Measurements from ENCODE around the gene CDK17. TPM values are rescaled to one million over a fixed set of nuclear protein-coding genes. Genes with fewer than 3 reads are reported as not detected.
"Not testable (repeated sequence)": the region's sequence is repeated elsewhere in the genome, so short reads cannot be mapped to it uniquely, and the experiment has no call there.

The CDK17 gene
- total RNA-seq, 3 donors from 2014 or later = 47.7 to 113 (median 81.0) TPM

DNA sequence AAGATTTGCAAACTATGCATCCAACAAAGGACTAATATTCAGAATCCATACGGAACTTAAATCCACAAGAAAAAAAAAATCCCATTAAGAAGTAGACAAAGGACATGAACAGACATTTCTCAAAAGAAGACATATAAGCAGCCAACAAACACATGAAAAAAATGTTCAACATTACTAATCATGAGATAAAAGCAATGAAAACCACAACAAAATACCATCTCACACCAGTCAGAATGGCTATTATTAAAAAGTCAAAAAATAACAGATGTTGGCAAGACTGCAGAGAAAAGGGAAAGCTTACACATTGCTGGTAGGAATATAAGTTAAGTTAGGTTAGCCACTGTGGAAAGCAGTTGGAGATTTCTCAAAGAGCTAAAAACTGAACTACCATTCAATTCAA is 16.2 kb downstream of the CDK17 start:
- no peaks in the 10 kb centered on the region for H3K4me1 ChIP-seq
- no peaks in the 10 kb centered on the region for H3K36me3 ChIP-seq
- no peaks in the 10 kb centered on the region for H3K27me3 ChIP-seq
- H3K4me3 ChIP-seq = no peak overlapping the region
- no peak overlapping the region for H3K27ac ChIP-seq
- no peak for DNase-seq (ENCODE audit: low spot score in 2 of 2)
- TF ChIP-seq POLR2A (IDR thresholded peaks at IDR 0.05) (no peak), CTCF (IDR thresholded peaks at IDR 0.05) (no peak), POLR2AphosphoS5 (IDR thresholded peaks at IDR 0.05) (no peak)
- H3K9me3 ChIP-seq = no peaks in the 10 kb centered on the region
- intact Hi-C loops (cut with DNase I; ENCODE audit: low total_unique reads) = no loop called here

- Histone ChIP-seq H3K27me3 (no peaks in the 10 kb centered on the region), H3K4me3 (no peak overlapping the region), H3K4me1 (no peaks in the 10 kb centered on the region), H3K27ac (no peak overlapping the region), H3K9me3 (no peaks in the 10 kb centered on the region), H3K36me3 (no peaks in the 10 kb centered on the region)
- TF ChIP-seq CTCF (IDR thresholded peaks at IDR 0.05) (no peak), POLR2A (IDR thresholded peaks at IDR 0.05) (no peak), POLR2AphosphoS5 (IDR thresholded peaks at IDR 0.05) (no peak)
- intact Hi-C loops (cut with DNase I; ENCODE audit: low total_unique reads) = no loop called here
- DNase-seq (ENCODE audit: low spot score in 2 of 2) = no peak
Measured at GRCh38 chr12:96383371-96383770, 16.9 kb downstream of the CDK17 start.

GRCh38 chr12:96379743-96380142 is 20.5 kb downstream of the CDK17 start:
- H3K9me3 ChIP-seq, H3K27me3 ChIP-seq: not testable (repeated sequence)

DNA sequence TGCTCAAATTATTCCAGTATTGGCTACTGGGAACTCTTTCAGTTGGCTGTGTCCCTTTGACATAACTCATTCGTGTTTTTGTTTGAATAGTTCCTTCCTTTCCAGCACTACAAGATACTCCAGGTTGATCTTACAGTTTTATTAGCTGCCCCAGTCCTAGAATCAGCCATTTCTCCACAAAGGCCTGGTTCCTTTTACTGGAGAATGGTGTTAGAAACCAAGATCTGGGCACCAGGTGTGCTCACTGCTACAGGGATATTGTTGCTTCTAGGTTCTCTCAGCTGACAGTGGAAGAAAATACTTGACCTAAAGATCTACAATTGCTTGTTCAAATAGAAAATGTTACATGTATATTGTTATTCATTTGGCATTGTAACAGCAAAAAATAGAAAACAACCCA is 21.9 kb downstream of the CDK17 start:
- H3K36me3 ChIP-seq = no peaks in the 10 kb centered on the region
- no peaks in the 10 kb centered on the region for H3K27me3 ChIP-seq
- DNase-seq (ENCODE audit: low spot score in 2 of 2) = no peak
- no peak for TF ChIP-seq CTCF (IDR thresholded peaks at IDR 0.05)
- no peak for TF ChIP-seq POLR2A (IDR thresholded peaks at IDR 0.05)
- no peak for TF ChIP-seq POLR2AphosphoS5 (IDR thresholded peaks at IDR 0.05)
- H3K27ac ChIP-seq = no peak overlapping the region
- no peaks in the 10 kb centered on the region for H3K4me1 ChIP-seq
- no peak overlapping the region for H3K4me3 ChIP-seq
- H3K9me3 ChIP-seq = no peaks in the 10 kb centered on the region
- intact Hi-C loops (cut with DNase I; ENCODE audit: low total_unique reads) = no loop called here

More at GRCh38 chr12:96379743-96380142, 20.5 kb downstream of the CDK17 start:
- H3K4me1 ChIP-seq; H3K4me3 ChIP-seq; intact Hi-C loops (cut with DNase I; ENCODE audit: low total_unique reads); DNase-seq (ENCODE audit: low spot score in 2 of 2); H3K27ac ChIP-seq; H3K36me3 ChIP-seq: not testable (repeated sequence)

DNA sequence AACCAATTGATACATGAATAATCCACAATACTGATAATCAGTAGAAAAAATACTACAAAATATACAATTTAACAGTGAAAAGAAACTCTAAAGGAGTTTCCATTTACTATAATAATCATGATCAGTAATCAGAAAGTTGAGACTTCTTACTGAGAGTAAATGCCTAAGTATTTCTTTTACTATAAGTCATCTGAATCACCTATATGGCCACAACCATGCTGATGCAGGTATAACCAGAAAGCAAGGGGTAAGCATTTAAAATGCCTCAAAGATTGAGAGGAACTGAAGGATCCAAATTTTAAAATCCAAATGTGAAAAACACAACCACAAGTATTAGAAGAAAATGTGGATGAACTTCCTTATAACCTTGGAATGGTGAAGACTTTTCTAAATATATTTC is 23.4 kb downstream of the CDK17 start:
- Histone ChIP-seq H3K36me3 (no peaks in the 10 kb centered on the region), H3K9me3 (no peaks in the 10 kb centered on the region), H3K27me3 (no peaks in the 10 kb centered on the region), H3K27ac (no peak overlapping the region), H3K4me3 (no peak overlapping the region), H3K4me1 (peaks cover 0 to 7% of the 10 kb centered on the region in 2 donors)
- intact Hi-C loops (cut with DNase I; ENCODE audit: low total_unique reads) = no loop called here
- DNase-seq (ENCODE audit: low spot score in 2 of 2) = no peak
- no peak for TF ChIP-seq CTCF (IDR thresholded peaks at IDR 0.05)
- no peak for TF ChIP-seq POLR2AphosphoS5 (IDR thresholded peaks at IDR 0.05)
- TF ChIP-seq POLR2A (IDR thresholded peaks at IDR 0.05) = no peak

All from breast epithelium (tissue), 4 donors.